GM18867 (cell line): ENCODE results near the gene TM9SF4.
"Not testable (repeated sequence)": the region's sequence is repeated elsewhere in the genome, so short reads cannot be mapped to it uniquely, and the experiment has no call there.

Experiments used
- ATAC-seq: cut with Tn5 transposase; IDR thresholded peaks from one replicate; pipeline ENCODE4 v1.9.1; 2021; ENCODE audit warnings: mild to moderate bottlenecking, moderate library complexity; ENCODE audit not compliant: unreplicated experiment

The TM9SF4 gene

DNA sequence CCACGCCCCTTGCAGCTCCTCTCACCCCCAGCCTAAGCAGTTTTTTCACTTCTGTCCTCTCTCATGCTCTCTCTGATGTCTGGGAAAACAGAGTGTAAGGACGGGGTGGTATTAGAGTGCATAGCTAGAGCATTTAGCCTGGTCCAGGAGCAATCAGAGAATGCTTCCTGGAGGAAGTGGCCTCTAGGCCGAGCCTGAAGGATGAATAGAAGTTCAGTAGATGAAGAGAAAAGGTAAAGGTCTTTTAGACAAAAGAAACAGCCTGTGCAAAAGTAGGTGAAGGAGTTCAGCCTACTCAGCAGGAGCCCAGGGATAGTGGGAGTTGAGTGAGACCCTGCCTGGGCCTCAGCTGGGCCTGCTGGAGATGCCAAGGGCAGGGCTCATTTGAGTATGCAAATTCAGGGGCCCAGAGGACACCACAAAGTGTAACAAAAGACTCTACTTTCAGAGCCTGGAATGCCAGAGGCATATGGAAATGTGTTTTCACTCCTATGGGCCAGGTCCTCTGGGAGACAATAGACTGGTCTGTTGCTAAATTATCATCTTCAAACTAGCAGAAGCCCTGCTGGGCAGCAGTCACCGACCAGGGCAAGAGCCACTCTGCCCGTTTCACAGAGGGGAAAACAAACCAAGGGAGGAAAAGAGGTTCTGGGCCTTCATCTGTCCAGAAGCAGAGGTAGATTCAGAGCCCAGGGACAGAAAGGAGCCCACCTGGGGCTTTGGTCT is 19.7 kb upstream of the TM9SF4 start:
- no peak for ATAC-seq

DNA sequence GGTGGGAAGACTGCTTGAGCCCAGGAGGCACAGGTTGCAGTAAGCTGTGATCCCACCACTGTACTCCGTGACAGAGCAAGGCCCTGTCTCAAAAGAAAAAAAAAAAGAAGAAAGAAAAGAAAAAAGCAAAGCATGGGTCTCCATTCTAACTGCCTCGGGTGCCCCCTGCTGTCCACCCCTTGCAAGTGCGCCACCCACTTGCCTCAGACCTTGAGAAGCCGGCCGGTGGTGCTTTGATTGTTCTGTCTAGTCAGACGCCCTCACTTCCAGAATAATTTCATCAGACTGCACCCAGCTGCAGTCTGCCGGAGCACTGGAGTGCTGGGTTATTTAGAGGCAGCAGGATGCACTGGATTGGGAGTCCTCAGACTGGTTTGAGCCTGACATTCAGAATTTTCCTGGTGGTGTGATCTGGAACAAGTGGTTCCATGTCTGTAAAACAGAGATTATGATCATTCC is 17.6 kb upstream of the TM9SF4 start:
- no peak for ATAC-seq

DNA sequence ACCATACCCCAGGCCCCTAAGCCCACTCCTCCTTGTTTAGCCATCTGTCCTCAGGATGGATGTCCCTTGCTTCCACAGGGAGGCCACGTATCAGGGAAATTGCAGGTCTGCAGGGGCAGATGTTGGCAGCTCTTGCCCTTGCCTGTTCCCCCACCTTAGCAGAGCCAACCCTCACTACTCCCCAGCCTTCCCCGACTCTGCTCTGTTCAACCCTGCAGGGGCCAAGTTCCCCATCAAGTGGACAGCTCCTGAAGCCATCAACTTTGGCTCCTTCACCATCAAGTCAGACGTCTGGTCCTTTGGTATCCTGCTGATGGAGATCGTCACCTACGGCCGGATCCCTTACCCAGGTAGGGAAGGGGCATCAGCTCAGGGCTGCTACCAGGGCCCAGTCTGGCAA is 10.7 kb upstream of the TM9SF4 start:
- ATAC-seq: no peak

DNA sequence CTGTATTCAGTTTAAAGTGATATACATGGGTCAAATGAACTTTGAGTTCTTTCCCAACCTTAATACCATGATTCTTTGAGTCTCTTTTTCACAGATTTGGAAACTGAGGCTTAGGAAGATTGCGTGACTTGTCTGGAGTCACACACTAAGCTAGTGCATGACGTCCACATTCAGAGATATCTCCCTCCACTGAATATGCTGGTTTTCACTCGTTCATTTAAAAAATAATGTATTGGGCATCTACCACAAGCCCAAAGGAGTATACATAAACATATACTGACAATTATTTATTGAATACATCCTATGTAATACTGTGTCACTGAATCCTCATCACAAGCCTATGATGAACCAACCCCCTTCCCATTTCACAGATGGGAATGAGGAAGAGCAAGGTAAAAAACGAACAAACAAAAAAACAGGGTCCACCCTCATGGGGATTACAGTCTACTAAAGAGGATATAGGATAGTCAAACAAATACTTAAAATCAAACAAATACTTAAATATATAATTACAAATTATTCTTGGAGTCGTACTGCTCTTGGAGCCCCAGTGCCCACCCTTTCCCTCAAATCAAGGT is 611 bp upstream of the TM9SF4 start:
- no peak for ATAC-seq

DNA sequence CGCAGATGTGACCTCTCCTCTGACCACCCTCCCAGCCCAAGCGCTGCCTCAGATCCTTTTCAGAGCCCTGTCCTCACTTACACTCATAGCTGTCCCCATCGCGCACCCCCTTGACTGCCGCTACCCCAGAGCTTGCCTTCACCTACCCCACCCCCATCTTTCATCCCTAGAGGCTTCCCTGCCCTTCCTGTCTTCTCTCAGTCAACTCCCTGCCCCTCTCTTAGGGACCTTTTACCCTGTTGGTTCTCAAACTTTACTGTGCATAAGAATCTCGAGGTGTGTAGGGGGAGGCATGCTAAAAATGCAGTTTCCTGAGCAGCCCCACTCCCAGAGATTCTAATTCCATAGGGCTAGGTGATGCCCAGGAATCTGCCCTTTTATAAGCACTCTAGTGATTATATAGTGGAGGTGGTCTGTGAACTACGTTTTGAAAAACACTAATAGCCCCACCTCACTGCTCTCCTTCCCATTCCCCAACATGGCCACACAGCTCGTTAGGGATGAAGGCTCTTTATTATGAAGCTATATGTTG is 725 bp downstream of the TM9SF4 start:
- peak; percentile 20 for ATAC-seq

DNA sequence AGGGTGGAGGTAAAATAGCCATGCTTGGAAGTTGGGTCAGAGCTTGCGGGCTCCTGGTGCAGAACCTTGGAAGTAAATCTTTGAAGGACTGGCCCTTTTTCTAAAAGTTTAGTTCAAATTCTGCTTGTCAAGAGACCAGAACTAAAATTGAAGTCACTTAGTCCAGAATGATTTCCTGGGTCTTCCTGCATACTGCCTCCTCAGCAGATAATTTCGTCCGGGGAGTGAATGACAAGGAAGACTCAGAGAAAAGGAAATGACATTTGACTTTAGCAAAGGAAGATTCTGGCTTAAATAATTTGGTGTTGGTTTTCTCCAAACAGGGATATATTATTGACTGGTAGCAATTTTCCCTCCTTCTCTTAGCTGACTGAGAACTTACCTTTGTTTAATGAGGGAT is 1.2 kb downstream of the TM9SF4 start:
- ATAC-seq: no peak

DNA sequence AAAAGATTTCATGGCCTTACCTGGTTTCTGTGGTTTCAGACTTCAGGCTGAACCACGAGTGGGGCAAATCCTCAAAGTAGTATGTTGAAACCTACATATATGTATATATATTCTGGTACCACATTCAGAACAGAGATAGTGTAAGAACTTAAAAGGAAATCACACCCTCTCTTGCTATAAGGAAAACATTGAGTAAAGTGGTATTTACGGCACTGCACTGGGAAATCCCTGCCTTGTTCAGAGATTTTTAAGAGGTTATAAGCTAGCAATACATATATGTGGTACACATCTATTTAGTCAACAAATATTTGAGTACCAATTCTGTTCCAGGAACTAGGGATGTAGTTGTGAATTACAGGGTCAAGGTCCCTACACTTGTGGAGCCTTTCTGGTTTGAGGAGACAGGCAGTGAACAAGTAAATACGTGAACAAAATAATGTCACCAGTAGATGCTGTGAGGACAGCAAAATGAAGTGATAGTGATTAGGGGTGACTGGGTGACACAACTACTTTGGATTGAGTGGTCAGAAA is 1.7 kb downstream of the TM9SF4 start:
- ATAC-seq: no peak

DNA sequence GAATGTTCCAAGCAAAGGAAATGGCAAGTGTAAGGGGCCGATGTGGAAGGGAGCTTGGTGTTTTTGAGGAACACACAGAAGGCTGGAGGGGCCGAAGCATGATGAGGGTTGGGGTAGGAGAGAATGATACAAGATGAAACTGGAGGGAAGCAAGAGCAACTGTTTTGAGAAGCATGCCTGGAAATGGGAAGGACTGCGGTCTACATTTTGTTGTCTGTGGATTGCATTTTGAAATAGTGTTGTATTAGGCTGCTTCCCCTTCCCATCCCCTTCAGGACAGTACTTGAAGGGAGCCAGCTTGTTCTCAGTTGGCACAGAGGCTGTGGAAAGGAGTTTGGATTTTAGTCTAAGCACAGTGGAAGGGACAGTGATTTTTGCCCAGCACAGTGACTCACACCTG is 2.2 kb downstream of the TM9SF4 start:
- ATAC-seq: no peak

DNA sequence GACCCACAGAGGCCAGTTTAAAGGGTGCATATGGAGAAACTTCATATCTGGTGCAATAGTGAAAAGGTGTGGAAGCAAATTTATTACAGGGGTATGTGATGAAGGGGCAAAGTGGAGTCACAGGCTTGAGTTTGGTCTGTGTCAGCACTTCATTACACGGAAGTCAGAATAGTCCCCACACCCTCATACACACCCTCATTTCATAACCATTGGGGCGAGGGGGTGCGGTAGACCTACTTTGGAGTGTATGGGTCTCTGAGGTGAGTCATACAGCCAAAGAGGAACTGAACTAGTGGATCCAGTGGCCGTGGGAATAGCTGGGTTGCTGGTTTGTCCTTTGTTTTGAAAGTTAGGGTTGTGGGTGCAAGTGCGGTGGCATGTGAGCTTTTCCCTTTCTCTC is 3.3 kb downstream of the TM9SF4 start:
- no peak for ATAC-seq

DNA sequence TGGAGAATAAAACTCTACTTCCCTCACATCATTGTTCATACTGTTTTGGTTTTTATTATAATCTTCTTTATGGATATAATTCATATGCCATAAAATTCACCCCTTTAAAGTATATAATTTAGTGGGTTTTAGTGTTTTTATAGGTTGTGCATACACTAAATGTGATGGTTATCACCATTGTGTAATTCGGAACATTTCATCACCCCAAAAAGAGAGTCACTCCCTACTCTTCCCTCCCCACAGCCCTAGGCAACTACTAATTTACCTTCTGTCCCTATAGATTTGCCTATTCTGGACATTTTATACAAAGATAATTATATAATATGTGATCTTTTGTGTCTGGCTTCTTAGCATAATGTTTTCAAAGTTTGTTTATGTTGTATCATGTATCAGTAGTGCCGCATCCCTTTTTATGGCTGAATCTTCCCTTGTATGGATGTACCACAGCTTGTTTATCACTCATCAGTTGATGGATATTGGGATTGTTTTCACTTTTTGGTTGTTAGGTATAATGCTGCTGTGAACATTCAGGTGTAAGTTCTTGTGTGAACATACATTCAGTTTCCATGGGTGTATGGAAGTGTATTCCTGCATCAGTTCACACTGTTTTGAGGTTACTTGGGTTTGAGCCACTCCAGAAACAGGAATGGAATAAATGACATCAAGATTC is 4.2 kb downstream of the TM9SF4 start:
- ATAC-seq: no peak

DNA sequence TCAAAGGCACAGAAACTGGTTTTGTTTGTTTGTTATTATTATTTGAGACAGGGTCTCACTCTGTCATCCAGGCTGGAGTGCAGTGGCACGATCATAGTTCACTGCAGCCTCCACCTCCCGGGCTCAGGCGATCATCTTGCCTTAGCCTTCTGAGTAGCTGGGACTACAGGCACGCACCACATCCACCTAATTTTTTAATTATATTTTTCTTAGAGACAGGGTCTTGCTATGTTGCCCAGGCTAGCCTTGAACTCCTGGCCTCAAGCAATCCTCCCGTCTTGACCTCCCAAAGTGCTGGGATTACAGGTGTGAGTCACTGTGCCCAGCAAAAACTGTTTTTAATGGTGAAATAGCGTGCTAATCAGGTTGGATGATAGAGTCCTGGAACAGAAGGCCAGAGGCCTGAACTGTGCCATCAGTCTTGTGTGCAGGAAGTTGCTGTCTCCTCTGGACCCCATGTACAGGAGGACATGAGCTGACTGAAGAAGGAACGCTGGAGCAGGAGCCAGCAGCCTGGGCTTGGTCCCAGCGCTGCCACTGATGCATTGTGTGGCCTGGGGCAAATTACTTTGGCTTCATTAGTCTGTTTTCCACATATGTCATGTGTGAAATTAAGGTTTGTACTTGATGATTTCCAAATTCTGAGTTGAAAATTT is 4.9 kb downstream of the TM9SF4 start:
- ATAC-seq: no peak

DNA sequence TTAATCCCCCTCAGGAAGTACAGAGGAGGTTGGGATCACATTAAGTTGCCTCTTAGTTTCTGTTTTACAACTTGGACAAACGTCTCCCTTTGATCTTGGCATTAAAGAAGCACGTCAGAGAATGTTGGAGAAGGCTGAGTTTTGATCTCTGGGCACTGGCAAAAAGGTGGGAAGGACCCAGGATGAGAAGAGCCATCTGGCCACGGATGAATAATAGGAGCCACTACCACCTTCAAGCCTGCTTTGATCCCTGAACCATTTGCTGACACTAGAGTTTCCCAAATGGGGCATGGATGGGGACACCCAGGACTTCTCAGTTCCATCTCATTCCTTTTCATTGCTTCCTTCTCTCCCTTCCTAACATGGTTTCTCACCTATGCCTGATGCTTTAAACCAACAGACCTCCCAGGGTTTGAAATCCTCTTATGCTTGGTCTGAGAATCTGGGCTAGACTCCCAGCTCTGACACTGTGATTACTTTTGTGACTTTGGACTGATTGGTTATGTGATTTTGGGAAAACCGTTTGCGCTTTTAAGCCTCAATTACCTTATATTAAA is 5.8 kb downstream of the TM9SF4 start:
- ATAC-seq: no peak

DNA sequence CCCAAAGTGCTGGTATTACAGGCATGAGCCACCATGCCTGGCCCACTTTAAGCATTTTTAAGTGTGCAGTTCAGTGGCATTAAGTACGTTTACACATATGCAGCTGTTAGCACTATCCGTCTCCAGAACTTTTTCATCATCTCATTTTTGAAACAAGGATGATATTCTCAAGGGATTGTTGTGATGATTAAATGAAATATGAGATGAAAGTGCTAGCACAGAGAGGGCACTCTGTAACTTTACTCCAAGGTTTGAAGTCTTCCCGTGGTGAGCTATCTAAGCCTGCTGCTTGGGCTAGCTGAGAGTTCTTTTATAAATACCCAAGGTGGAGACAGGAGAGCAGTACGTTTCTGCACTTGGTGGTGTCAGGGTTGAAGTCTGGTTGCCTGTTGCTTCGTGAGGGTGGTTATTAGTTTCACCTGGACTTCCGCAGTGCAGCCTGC is 6.6 kb downstream of the TM9SF4 start:
- no peak for ATAC-seq

DNA sequence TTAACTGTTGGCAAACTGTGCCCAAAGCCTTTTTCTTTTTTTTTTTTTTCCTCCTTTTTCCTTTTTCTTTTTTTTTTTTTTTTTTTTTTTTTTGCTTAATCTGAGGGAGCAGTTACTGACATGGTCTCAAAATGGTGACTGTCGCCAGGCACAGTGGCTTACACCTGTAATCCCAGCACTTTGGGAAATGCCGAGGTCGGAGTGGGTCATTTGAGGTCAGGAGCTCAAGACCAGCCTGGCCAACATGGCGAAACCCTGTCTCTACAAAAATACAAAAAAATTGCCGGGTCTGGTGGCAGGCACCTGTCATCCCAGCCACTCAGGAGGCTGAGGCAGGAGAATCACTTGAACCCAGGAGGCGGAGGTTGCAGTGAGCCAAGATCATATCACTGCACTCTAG is 7.3 kb downstream of the TM9SF4 start:
- ATAC-seq: not testable (repeated sequence)

DNA sequence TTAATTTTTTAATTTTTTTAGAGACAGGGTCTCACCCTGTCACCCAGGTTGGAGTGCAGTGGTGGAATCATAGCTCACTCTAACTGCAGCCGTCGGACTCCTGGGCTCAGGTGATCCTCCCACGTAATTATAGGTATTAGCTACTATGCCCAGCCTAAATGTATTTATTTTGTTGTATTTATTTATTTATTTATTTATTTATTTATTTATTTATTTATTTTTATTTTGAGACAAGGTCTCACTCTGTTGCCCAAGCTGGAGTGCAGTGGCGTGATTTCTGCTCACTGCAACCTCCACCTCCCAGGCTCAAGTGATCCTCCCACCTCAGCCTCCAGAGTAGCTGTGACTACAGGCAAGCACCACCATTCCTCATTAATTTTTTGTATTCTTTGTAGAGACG is 8.9 kb downstream of the TM9SF4 start:
- not testable (repeated sequence) for ATAC-seq

DNA sequence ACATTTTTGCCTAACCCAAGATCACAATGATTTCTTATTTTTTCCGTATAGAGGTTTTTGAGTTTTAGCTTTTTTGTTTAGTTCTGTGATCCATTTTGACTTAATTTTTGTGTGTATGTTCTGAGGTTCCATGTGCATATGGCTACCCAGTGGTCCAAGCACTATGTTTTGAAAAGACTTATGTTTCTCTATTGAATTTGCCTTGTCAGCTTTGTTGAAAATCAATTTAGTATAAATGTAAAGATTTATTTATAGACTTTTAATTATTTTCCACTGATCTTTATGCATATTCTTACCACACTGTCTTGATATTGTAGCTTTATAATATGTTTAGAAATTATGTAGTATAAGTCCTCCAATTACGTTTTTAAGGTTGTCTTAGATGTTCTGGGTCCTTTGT is 10.2 kb downstream of the TM9SF4 start:
- no peak for ATAC-seq

DNA sequence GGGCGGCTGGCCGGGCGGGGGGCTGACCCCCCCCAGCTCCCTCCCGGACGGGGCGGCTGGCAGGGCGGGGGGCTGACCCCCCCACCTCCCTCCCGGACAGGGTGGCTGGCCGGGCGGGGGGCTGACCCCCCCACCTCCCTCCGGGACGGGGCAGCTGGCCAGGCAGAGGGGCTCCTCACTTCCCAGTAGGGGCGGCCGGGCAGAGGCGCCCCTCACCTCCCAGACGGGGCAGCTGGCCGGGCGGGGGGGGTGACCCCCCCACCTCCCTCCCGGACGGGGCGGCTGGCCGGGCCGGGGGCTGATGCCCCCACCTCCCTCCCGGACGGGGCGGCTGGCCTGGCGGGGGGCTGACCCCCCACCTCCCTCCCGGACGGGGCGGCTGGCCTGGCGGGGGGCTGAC is 12.4 kb downstream of the TM9SF4 start:
- ATAC-seq: not testable (repeated sequence)

DNA sequence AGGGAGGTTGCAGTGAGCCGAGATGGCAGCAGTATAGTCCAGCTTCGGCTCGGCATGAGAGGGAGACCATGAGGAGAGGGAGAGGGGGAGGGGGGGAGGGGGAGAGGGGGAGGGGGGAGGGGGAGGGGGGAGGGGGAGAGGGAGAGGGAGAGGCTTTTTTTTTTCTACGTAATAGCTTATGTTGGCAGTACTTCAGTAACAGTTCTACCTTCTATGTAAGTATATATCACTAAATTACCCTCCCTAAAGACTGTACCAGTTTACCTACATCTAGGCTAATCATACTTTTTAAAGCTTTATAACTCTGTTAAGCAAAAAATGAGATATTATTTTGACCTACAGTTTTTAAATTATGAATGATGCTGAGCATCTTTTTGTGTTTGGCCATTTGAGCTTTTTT is 13.6 kb downstream of the TM9SF4 start:
- ATAC-seq: no peak

DNA sequence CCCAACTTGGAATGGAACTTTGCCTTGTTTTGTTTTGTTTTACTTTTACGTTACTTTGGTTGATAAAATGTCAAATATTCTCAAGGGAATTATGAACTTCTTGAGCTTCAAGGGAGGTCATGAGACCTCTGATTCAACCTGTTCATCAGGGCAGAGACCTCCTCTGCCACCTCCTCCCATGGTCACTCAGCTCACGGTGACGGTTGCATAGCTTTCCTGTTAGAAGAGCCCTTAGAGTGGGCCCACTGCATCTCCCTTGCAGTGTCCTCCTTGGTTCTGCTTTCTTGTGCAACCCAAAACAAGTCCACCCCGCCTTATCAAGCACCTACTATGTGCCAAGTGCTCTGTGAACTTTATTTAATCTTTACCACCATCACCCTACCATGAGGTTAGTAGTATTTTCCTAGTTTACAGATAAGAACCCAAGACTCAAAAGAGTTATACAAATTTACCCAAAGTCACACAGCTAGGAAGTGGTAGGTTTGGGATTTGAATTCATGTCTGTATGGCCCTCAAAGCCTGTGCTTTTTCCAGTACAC is 15.5 kb downstream of the TM9SF4 start:
- no peak for ATAC-seq

DNA sequence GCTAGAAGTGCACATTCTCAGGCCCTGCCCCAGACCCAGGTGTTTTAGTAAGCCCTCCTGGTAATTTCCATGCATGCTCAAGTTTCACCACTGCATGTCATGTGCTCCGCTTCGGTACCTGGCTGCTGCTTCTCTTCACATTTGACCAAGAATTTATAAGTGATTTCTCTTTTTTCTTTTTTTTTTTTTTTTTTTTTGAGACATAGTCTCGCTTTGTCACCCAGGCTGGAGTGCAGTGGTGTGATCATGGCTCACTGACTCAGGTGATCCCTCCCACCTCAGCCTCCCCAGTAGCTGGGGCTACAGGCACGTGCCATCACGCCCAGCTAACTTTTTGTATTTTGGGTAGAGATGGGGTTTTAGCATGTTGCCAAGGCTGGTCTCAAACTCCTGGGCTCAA is 16.0 kb downstream of the TM9SF4 start:
- ATAC-seq: no peak

DNA sequence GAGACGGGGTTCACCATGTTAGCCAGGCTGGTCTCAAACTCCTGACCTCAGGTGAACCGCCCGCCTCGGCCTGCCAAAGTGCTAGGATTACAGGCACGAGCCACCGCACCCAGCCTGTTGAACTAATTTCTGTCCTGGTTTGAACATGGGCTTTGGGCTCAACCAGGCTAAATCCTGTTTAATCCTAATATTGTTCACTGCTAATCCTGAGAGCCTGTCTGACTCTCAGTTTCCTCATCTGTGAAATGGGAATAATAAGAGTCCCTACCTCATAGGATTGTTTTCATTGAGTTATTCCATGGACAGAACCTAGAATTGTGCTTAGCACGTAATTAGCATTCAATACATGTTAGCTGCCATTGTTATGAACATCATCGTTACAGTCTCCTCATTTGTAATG is 17.4 kb downstream of the TM9SF4 start:
- ATAC-seq: no peak
